GM21526 (cell line): ENCODE results near the gene MPG.
"Not testable (repeated sequence)": the region's sequence is repeated elsewhere in the genome, so short reads cannot be mapped to it uniquely, and the experiment has no call there.

Experiments
- ATAC-seq: cut with Tn5 transposase; IDR thresholded peaks from one replicate; pipeline ENCODE4 v1.9.1; 2021; ENCODE audit warnings: moderate library complexity; ENCODE audit not compliant: unreplicated experiment, low FRiP score

Gene MPG

DNA sequence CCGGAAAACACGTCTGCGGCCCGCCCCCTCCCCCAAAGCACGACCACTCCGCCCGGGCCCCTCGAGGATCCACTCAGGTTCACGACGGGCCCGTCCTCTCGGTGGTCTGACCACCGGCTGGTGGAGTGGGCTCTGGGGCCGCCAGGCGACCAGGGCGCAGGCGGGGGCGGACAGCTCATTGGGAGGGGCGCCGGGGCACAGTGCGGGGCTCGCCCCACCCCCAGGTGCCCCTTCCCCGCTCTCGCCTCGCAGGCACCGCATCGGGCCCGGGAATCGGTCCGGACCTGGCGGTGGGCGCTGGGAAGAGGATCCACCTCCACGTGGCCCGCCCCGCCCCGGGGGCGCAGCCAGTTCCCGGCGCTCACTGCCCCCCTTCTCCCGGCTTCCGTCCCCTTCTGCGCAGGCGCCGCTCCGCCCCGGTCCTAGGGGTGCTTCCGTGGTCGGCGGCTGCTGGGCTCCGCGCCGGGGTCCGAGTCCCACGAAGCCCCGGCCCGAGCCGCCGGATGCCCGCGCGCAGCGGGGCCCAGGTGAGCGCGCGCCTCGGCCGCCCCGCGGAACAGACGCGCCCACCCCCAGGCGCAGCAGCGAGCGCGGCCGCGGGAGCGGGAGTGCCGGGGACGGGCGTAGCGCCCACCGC is at the start of gene MPG:
TSS of gene MPG (plus strand) at position 419 of the 637 bp plus-strand sequence. CDS start at position 504, 85 bp downstream.
- ATAC-seq, result no peak

DNA sequence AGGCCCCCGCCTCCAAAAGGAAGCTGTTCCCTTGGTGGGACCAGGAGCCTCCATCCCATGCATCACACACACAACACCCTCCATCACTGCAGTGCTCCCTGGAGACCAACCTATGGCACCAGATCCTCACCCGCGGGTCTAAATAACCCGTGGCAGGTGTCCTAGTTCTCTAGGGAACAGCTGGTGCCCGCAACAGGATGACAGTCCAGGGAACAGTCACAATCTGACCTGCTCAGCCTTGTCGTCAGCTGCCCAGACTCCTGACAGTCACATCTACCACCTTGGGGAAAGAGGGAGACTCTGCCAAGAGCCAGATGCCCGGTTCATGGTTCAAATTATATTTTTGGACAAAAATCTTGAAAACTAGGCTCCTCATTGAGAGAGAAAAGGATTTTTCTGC is 47.4 kb upstream of the MPG start:
- ATAC-seq, result not testable (repeated sequence)

DNA sequence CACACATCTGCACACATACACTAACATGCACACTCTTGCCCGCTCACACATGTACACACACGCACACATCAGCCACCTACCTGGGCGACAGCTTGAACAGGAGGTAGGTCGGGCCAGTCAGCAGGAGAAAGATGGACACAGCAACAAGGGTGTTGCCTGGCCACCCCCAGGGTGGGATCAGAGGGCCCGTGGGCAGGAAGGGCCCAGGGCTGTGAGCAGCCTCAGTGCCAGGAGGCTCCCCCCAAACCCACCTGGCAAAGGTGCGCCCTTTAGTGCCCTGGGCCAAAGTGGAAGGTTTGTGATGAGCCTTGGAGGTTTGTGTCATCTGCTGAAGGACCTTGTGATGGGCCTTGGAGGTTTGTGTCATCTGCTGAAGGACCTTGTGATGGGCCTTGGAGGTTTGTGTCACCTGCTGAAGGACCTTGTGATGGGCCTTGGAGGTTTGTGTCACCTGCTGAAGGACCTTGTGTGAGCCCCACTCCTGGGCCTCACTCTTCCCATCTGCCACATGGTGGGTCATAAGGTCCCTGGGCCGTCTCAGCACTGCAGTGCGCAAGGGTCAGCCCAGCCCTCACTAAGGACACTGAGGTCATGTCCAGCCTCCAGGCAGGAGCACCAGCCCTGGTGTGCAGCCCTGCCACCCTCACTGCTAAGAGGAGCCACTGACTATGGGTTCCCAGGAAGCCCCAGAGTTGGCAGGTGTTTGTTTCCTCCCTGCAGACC is 44.7 kb upstream of the MPG start:
- ATAC-seq, result not testable (repeated sequence)

- no peak for ATAC-seq
Measured at GRCh38 chr16:33877-34647, 44.0 kb upstream of the MPG start.

GRCh38 chr16:34648-34987 is 43.4 kb upstream of the MPG start:
- no peak for ATAC-seq

- ATAC-seq, result no peak
Measured at GRCh38 chr16:35011-35677, 42.9 kb upstream of the MPG start.

DNA sequence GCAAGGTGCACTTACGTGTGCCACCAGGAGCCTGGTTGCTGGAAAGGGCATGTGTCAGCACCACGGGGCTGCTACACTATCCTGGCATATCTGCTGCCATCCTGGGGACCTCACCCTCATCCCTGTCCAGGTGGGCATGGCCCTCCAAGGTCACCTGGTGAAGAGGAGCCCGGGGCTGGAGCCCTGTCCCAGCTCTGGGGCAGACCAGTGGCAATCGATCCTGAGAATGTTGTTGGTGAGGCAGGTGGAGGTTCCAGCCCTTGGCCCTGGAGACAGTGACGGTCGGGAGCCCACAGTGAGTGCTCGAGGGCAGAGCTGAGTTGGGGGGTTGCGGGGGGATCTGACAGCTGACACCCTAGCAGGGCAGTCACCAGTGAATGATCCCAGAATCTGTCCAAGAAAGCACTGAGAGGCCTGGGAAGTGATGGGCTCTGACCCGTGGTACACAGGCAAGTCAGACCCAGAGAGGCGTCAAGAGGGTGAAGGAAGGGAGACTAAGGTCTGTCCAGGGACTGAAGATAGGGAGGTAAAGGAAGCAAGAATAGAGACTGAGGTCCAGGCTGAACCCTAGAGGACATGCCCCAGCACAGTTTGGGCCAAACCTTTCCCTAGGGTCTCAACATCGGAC is 42.2 kb upstream of the MPG start:
- ATAC-seq, result no peak

GRCh38 chr16:36336-36984 is 41.6 kb upstream of the MPG start:
- no peak for ATAC-seq

DNA sequence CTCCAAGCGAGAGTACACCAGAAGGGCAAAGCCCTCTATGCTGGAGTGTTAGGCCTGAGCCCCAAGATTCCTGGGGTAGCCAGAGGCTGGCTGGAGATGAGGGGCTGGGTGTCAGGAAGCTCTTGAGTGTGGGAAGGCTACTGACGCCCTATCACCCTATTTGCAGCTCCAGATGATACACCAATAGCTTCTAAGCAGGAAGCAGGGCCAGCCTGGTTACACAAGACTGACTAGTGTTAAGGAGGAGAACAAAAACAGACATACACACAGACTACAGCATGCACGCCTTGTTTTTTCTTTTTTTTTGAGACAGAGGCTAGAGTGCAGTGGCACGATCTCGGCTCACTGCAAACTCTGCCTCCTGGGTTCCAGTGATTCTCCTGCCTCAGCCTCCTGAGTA is 40.5 kb upstream of the MPG start:
- no peak for ATAC-seq

DNA sequence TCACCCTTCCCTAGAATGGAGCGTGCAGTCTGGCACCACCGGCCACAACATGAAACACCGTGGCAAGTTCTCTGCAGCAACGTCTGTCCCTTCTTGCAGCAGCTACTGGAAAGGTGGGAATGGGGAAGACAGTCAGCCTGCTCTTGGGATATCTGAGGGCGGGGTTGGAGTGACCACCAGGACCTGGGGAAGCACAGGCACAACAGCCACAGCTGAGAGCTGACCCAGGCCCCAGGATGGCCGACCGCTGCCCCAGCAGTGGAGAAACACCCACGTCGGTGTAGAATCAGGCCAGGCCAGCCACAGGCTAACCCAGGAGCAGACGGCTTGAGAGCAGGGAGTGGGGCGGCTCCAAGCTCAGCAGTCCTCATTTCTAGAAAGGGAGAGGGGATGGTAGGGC is 39.8 kb upstream of the MPG start:
- not testable (repeated sequence) for ATAC-seq

DNA sequence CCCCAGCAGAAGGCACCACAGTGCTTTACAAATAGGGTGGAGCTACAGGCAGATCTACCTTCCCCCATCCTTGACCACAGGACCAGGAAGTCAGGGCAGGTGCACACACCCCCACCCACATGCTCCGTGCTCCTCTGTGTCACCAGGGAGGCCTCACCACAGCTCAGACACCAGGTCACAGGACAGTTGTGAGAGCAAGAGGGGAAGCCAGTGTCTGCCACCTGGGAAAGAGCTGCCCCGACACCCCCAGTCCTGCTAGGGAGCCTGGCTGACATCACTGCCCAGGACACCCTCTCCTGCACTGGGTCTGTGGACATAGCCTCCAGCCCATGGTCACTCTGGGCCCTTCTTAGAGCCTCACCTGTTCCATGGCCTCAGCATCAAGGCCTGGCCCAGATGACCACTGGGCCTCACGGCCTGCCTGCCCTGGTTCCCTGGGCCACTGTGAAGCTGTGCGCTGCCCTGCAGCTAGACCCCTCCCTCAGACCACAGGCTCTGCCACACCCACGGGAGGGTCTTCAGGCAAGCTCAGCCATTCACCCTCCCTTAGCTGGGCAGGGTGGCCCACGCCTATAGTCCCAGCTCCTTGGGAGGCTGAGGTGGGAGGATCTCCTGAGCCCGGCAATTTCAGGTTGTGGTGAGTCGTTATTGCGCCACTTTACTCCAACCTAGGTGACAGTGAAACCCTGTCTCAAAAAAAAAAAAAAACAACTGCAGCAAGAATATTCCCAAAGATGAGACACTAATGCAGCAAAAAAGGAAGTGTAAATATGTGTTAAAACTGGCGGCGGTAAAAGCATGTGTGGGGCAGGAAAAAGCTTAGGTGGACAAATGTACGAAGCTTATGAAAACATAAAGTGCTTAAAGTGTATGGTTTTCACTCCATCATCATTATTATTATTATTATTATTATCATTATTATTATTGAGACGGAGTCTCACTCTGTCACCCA is 38.8 kb upstream of the MPG start:
- peak; percentile 57 for ATAC-seq

DNA sequence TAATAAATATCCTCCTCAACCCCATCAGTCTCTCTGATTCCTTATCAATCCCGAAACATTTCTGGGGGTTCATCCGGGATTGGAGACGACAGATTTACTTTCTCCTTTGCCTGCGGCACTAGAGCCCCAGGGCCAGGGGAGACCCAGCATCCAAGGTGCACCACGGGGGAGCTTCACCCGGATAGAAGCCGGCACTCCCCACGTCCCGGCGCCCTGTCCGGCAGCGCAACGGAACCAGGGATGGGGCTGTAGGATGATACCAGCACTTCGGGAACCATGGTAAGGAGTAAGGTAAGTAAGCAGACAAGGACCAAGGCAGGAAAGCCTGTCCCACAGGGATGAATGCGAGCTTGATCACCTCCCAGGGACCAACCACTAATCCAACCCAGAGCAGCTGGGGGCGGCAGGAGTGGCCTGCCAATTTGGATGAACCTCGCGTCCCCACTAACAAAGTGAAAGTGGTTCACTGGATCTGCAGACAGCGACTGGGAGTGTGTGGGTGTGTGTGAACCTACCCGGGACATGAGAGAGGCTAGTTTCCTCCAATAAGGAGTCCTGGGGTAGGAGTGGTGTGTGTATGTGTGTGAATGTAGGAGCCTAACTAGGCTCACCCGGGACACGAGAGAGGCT is 36.5 kb upstream of the MPG start:
- no peak for ATAC-seq

GRCh38 chr16:42069-42457 is 36.0 kb upstream of the MPG start:
- no peak for ATAC-seq

DNA sequence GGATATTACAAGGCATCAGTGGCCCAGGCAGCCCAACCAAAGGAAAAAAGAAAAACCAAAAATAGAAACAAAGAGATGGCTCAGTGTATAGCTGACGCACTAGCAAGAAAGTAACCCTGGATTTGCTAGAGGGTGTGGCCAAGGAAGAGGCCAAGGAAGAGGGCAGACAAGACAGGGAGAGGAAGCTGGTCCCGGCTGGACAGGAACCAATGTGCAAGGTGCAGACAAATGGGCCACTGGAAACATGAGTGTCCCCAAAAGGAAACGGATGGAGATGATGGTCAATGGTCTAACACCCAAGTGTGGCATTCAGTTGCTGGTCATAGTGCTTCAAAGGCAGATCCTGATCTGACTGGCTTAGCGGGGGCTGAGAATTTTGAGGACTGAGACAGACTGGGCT is 35.3 kb upstream of the MPG start:
- ATAC-seq, result no peak

GRCh38 chr16:43294-43693 is 34.7 kb upstream of the MPG start:
- ATAC-seq, result no peak

DNA sequence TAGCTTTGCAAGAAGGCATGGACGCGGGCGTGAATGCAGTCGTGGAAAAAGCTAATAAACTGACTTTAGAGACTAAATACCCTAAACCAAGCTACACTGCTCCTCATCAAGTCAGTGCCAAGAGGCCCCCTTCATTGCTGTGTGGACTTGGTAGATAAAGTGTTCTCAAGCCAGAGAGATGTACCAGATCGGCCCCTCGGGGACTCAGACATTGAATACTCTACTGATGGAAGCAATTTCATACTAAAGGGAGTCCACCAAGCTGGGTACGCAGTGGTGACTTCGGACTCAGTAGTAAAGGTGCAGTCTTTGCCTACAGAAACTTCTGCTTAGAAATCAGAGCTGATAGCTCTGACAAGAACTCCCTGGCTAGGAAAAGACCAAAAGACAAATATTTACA is 33.4 kb upstream of the MPG start:
- ATAC-seq, result no peak

GRCh38 chr16:45454-45853 is 32.6 kb upstream of the MPG start:
- ATAC-seq, result no peak

DNA sequence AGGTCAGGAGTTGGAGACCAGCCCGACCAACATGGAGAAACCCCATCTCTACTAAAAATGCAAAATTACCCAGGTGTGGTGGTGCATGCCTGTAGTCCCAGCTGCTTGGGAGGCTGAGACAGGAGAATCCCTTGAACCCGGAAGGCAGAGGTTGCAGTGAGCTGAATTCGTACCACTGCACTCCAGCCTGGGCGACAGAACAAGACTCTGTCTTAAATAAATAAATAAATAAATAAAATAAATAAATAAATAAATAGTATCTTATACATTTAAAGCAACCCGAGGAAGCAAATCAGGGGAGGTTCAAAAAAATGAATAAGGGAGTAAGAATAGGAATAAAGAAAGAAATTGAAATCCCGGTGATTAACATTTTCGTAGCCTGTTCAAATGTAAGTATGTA is 31.5 kb upstream of the MPG start:
- not testable (repeated sequence) for ATAC-seq

- no peak for ATAC-seq
Measured at GRCh38 chr16:47234-47633, 30.8 kb upstream of the MPG start.
